Cardiac fibroblast (primary cell): ENCODE measurements around the gene SETD1B.

Source experiments
- DNase-seq, 2 donors: peaks; one replicate each; pipeline versions ENCODE4 v3.0.0 to v3.0.0-alpha.2; 2010; ENCODE audit warnings: low read depth in 2 of 2
- H3K4me3 ChIP-seq, 2 donors: replicated peaks in 1 of 2; 1 replicate in 1 of 2; 2 replicates in 1 of 2; pipeline ENCODE4 v1.5.1; 2011; ENCODE audit warnings: low read depth in 2 of 2, low read length in 2 of 2, mild to moderate bottlenecking in 2 of 2, moderate library complexity in 1 of 2
- TF ChIP-seq, protein P1 (sequence below): IDR thresholded peaks from one replicate; pipeline ENCODE4 v1.5.1; 2011; ENCODE audit warnings: low read depth, mild to moderate bottlenecking, low read length, inconsistent platforms

SETD1B gene

DNA sequence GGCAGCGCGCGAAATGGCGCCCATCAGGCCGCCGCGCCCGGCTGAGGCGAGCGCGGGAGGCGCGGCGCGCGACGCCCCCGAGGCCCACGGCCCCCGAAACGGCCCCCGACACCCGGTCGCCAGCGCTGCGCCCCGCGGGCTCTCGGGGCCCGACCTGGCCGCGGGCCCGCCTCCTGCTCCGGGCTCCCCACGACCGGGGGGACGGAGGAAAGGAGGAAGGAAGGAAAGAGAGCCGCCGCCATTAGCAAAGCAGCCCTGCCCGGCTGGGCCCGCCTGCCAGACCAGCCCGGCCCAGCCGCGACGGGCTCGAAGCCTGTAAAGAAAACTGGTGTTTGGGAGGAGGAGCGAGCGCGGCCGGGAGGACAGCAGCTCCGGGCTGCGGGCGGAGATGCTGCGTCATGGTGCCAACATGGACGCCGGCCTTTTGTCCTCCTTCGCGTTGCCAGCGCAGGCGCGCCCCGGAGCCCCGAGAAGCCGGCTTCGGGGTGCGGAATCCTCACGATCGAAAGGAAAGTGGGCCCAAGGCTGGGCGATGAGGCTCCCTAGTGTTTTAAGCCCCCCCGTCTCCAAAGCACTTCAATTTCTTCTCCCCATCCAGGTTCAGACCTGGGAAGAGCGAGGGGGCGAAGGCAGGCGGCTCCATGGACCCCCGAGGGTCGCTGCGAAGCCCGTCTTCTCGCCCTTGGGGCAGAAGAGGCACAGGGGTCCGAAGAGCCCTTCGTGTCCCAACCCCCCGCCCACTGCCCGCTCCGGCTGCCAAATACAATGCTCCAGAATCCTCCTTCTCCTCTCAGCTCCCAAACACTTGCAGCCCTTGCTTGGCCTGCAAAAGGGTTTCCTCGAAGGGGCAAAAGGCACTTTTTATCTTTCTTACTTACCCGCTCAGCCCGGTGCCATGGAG lies 2.9 kb upstream of the SETD1B start:
- peak overlapping the region; percentile 66 to 69 for H3K4me3 ChIP-seq
- DNase-seq, result peak; percentile 84 to 89
- TF ChIP-seq, protein P1, sequence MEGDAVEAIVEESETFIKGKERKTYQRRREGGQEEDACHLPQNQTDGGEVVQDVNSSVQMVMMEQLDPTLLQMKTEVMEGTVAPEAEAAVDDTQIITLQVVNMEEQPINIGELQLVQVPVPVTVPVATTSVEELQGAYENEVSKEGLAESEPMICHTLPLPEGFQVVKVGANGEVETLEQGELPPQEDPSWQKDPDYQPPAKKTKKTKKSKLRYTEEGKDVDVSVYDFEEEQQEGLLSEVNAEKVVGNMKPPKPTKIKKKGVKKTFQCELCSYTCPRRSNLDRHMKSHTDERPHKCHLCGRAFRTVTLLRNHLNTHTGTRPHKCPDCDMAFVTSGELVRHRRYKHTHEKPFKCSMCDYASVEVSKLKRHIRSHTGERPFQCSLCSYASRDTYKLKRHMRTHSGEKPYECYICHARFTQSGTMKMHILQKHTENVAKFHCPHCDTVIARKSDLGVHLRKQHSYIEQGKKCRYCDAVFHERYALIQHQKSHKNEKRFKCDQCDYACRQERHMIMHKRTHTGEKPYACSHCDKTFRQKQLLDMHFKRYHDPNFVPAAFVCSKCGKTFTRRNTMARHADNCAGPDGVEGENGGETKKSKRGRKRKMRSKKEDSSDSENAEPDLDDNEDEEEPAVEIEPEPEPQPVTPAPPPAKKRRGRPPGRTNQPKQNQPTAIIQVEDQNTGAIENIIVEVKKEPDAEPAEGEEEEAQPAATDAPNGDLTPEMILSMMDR, result no peak

DNA sequence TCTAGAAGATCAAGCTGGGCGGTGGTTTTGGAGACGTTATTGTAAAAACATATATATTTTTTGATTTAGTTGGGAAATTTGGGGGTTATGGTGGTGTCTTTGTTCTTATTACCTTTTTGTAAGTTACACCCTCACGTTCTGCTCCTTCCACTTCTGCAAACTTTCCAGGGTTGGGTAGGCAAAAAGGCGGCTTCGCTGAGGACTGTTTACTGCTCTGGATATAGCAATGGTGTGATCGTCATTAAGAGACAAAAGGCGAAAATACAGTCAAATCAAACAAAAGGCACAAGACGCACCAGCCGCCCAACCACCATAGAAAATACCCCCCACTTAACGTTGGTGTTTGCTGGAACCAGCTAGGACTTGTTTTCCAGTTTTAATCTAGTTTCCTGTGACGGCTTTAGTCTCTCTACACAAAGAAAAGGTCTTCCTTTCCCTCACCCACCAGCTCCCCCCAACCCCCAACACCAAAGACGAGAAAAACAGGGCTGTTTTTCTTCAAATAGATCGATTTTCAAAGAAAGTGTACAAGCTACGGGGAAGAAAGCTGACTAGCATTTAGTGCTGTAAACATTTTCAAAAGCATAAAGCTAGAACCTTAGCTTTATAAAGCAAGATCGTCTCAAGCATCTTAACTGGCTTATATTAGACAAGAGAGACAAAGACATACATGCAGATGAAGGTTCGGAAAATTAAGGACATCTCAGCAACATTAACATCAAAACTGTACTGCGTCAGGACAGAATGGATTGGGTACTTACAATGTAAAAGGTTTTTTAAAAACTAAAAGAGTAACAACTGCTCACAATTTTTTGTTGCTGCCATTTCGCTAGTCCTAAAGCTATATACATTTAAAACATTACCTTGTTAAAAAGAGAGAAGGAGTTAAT lies 2.0 kb upstream of the SETD1B start:
- TF ChIP-seq, protein P1, result no peak
- peak overlapping the region; percentile 66 to 69 for H3K4me3 ChIP-seq
- DNase-seq, result peak; percentile 66 to 79

DNA sequence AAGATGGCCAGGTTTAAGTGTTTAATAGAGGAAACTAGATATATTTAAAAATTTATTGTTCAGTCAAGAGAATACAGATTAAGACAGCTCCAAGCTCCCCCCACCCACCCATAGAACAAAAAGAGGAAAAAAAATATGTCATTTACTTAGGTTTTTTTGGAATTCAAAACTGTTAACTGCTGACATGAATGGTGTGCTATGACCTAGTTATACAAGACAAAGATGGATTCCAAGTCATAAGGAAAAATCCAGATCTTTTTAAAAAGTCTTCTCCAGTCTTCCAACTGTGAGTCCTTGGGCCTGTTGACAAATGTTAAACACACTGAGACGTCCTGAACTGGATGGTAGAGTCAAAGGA lies 1.3 kb upstream of the SETD1B start:
- TF ChIP-seq, protein P1, result no peak
- DNase-seq, result no peak
- peak overlapping the region; percentile 66 to 69 for H3K4me3 ChIP-seq

DNA sequence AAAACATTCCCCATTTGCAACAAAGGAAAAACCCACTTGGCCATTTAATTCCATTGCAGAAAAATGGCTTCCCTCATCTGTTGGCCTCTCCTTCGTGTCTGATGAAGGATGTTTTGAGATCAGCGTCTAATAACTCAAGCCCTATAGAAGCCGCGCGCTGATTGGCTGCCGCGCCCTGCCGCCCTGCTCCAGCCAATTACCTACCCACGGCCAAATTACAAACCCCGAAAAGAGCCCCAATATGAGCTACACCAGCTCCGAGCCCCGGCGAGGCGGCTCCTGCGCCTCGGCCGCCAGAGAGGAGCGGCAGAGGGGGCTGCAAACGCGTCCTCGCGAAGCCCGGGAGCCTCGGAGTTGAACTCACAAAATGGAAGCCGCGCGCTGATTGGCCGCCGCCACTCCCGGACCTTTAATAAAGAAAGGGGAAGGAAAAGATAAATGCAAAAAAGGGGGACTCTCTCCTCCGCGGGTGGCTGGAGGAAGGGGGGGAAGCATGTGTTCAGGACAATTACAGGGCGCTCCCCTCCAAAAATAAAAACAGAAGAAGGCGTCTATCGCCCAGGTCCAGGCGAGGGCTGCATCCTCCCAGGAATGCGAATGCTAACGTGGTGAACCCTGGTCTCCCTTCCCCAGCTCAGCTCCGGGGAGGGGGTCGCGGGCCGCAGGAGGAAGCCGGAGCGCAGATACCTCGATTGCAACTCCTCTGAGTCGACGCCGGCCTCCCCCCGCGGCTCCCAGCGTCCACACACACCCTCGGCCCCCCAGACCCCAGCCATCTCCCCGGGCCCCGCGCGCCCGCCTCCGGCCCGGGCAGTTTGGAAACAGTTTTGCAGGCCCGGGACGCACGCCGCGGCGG lies 738 bp upstream of the SETD1B start:
- peak overlapping the region; percentile 66 to 69 for H3K4me3 ChIP-seq
- DNase-seq, result peak; percentile 97 to 98

DNA sequence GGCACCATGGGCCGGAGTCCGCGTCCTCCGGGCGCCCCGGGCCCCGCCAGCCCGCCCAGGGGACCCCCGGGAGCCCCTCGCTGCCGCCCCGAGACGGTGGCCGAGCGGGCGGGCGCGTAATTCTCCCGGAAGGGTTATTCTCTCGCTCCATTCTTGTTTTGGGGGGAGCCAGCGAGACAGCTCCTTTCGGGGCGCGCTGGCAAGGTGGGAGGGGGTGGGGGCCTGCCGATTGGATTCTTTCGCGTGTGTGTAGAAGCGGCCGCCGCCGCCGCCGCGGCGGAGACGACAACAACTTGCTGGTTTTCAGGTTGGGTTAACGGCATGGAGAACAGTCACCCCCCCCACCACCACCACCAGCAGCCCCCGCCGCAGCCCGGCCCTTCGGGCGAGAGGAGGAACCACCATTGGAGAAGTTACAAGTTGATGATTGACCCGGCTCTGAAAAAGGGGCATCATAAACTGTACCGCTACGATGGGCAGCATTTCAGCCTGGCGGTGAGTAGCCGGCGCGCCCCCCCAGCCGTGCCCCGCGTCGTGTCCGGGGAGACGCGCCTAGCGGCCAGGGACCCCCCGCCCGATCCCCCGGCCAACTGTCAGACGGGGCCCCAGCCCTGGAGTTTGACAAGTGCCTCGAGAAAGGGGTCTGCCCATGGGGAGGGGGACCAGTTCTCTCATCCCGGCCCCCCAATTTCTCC lies 755 bp downstream of the SETD1B start:
- TF ChIP-seq, protein P1, result no peak
- H3K4me3 ChIP-seq, result peak overlapping the region; percentile 68 to 69
- peak; percentile 24 to 37 for DNase-seq

More for the DNA sequence above, 738 bp upstream of the SETD1B start:
- TF ChIP-seq, protein P1, result no peak
